ENCODE data around the gene RBP3. TPM values are rescaled to one million over a fixed set of nuclear protein-coding genes. Genes with fewer than 3 reads are reported as not detected.

The RBP3 gene
- polyA plus RNA-seq, 3 donors = not detected

DNA sequence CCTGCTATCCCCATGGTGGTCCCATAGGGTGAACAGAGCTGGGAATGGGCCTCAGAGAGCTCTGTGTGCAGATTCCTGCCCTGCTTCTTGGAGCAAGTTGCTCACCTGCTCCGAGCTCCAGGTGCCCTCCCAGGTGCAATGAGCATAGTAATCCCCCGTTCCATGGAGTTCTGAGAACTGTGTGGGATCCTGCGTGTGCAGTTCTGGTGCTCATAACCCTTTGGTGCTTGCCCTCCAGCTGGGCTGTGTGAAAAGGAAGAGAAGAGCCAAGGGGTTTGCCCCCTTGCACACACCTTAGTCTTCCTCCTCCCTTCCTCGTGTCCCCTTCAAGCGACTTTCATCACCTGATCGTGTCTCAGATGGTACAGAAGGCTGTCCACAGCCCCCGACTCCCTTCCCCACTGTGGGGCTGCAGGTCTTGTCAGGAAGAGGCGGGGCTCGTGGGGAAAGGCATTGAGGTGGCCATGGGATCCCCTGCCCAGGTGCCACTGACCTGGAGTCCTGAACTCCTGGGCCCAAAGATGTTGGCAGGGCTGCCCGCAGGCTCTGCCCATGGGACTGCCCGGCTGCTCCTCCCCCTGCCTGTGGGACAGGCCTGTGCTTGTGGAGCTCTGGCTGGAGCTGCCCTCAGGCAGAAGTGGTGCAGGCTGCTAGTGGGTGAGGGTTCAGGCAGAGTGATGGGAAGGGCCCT lies 57.8 kb downstream of the RBP3 start:
- H3K4me1 Mint-ChIP-seq = peaks cover 7% of the 10 kb centered on the region
- no peak overlapping the region for H3K27ac ChIP-seq (ENCODE audit: low read depth in 1 of 2, low read length in 2 of 2)
- TF ChIP-seq, protein P1, sequence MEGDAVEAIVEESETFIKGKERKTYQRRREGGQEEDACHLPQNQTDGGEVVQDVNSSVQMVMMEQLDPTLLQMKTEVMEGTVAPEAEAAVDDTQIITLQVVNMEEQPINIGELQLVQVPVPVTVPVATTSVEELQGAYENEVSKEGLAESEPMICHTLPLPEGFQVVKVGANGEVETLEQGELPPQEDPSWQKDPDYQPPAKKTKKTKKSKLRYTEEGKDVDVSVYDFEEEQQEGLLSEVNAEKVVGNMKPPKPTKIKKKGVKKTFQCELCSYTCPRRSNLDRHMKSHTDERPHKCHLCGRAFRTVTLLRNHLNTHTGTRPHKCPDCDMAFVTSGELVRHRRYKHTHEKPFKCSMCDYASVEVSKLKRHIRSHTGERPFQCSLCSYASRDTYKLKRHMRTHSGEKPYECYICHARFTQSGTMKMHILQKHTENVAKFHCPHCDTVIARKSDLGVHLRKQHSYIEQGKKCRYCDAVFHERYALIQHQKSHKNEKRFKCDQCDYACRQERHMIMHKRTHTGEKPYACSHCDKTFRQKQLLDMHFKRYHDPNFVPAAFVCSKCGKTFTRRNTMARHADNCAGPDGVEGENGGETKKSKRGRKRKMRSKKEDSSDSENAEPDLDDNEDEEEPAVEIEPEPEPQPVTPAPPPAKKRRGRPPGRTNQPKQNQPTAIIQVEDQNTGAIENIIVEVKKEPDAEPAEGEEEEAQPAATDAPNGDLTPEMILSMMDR (IDR thresholded peaks at IDR 0.05) = no peak
- H4K20me1 ChIP-seq (ENCODE audit: insufficient read depth, low read length) = no peaks in the 10 kb centered on the region
- no peak for DNase-seq
- no peak overlapping the region for H3K4me2 ChIP-seq (replicated peaks; ENCODE audit: extremely low read depth, low read length, poor library complexity, severe bottlenecking)
- peaks cover 0 to 4% (median 0%) of the 10 kb centered on the region in 3 donors for H3K27me3 Mint-ChIP-seq (ENCODE audit: low read depth in 3 of 3)
- no peaks in the 10 kb centered on the region for H3K27me3 ChIP-seq (ENCODE audit: control insufficient read depth in 2 of 2, insufficient read depth in 2 of 2, low read length in 2 of 2)
- peaks cover 14 to 21% of the 10 kb centered on the region in 2 donors for H3K4me1 ChIP-seq (ENCODE audit: control insufficient read depth in 1 of 2, insufficient read depth in 2 of 2, low read length in 2 of 2)
- no peaks in the 10 kb centered on the region for H3K79me2 ChIP-seq (ENCODE audit: insufficient read depth, low read length)
- no peaks in the 10 kb centered on the region for H3K36me3 Mint-ChIP-seq
- H3K9me3 Mint-ChIP-seq = peaks cover 0 to 2% (median 0%) of the 10 kb centered on the region in 7 donors
- WGBS (ENCODE audit: insufficient coverage) = 92% methylated on average over 6 of the region's 11 CpGs
- H2AFZ ChIP-seq (ENCODE audit: insufficient read depth, low read depth, low read length, poor library complexity, severe bottlenecking) = no peak overlapping the region
- intact Hi-C loops (cut with micrococcal nuclease) = no loop called here
- H3K36me3 ChIP-seq (replicated peaks in 1 of 2; ENCODE audit: control insufficient read depth in 1 of 2, insufficient read depth in 2 of 2, low read length in 2 of 2) = no peaks in the 10 kb centered on the region
- H3K4me3 ChIP-seq (replicated peaks in 1 of 3; ENCODE audit: low read depth in 2 of 3, low read length in 3 of 3) = no peak overlapping the region
- H3K9me3 ChIP-seq (replicated peaks in 1 of 2; ENCODE audit: control insufficient read depth in 1 of 2, insufficient read depth in 1 of 2, low read length in 2 of 2) = no peaks in the 10 kb centered on the region
- H3K27ac Mint-ChIP-seq = no peak overlapping the region
- no peak overlapping the region for H3K4me3 Mint-ChIP-seq
- no peak overlapping the region for H3K9ac ChIP-seq (ENCODE audit: insufficient read depth, low read length, poor library complexity, severe bottlenecking)

DNA sequence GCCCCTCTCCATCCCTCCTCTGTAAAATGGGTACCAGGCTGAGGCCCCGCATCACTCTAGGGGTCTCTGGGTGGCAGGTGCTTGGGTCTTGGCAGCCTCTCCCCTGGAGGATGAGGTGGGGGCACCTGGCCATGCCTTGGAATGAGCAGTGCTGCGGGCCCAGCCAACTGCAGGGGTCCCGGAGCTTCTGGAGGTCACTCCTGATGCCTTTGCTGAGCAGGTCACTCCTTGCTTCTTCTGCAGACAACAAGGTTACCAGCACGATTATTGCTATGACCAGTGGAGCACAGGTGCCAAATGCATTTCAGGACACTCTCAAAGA lies 58.3 kb downstream of the RBP3 start:
- intact Hi-C loops (cut with micrococcal nuclease) = no loop called here
- no peak for DNase-seq
- Mint-ChIP-seq H3K27ac (no peak overlapping the region), H3K27me3 (ENCODE audit: low read depth in 3 of 3) (peaks cover 0 to 3% (median 0%) of the 10 kb centered on the region in 3 donors), H3K4me3 (no peak overlapping the region), H3K9me3 (peaks cover 0 to 2% (median 0%) of the 10 kb centered on the region in 7 donors), H3K36me3 (no peaks in the 10 kb centered on the region), H3K4me1 (peaks cover 7% of the 10 kb centered on the region)
- no peaks in the 10 kb centered on the region for H3K27me3 ChIP-seq (ENCODE audit: control insufficient read depth in 2 of 2, insufficient read depth in 2 of 2, low read length in 2 of 2)
- 100% methylated on average over 3 of the region's 4 CpGs for WGBS (ENCODE audit: insufficient coverage)
- H3K36me3 ChIP-seq (replicated peaks in 1 of 2; ENCODE audit: control insufficient read depth in 1 of 2, insufficient read depth in 2 of 2, low read length in 2 of 2) = no peaks in the 10 kb centered on the region
- H3K27ac ChIP-seq (ENCODE audit: low read depth in 1 of 2, low read length in 2 of 2) = no peak overlapping the region
- no peak overlapping the region for H3K9ac ChIP-seq (ENCODE audit: insufficient read depth, low read length, poor library complexity, severe bottlenecking)
- H3K4me2 ChIP-seq (replicated peaks; ENCODE audit: extremely low read depth, low read length, poor library complexity, severe bottlenecking) = no peak overlapping the region
- H3K4me1 ChIP-seq (ENCODE audit: control insufficient read depth in 1 of 2, insufficient read depth in 2 of 2, low read length in 2 of 2) = peaks cover 14 to 21% of the 10 kb centered on the region in 2 donors
- H3K79me2 ChIP-seq (ENCODE audit: insufficient read depth, low read length) = no peaks in the 10 kb centered on the region
- TF ChIP-seq, protein P1 (IDR thresholded peaks at IDR 0.05) = no peak
- no peak overlapping the region for H2AFZ ChIP-seq (ENCODE audit: insufficient read depth, low read depth, low read length, poor library complexity, severe bottlenecking)
- no peaks in the 10 kb centered on the region for H4K20me1 ChIP-seq (ENCODE audit: insufficient read depth, low read length)
- no peak overlapping the region for H3K4me3 ChIP-seq (replicated peaks in 1 of 3; ENCODE audit: low read depth in 2 of 3, low read length in 3 of 3)
- no peaks in the 10 kb centered on the region for H3K9me3 ChIP-seq (replicated peaks in 1 of 2; ENCODE audit: control insufficient read depth in 1 of 2, insufficient read depth in 1 of 2, low read length in 2 of 2)
